ENCODE results near the gene ZFP64.
"Not testable (repeated sequence)": the region's sequence is repeated elsewhere in the genome, so short reads cannot be mapped to it uniquely, and the experiment has no call there.

ZFP64 gene

DNA sequence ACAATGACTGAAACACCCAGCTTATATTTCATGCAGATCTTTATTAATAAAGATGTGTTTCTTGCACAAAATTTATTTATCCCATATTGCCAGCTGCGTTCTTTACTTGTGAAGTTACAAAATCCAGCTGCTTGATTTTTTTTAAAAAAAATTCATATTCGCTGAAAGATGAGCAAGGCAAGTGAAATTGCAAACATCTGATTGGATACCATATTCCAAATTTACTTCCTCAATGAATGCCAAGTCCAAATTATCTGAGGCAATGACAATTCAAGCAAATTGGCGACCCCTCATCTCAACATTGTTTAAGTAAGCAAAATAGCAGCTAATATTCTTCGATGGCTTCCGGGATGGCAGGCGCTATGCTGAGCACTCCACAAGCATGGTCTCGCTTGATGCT, 37.7 kb downstream of the ZFP64 start:
- DNase-seq, result no peak

DNA sequence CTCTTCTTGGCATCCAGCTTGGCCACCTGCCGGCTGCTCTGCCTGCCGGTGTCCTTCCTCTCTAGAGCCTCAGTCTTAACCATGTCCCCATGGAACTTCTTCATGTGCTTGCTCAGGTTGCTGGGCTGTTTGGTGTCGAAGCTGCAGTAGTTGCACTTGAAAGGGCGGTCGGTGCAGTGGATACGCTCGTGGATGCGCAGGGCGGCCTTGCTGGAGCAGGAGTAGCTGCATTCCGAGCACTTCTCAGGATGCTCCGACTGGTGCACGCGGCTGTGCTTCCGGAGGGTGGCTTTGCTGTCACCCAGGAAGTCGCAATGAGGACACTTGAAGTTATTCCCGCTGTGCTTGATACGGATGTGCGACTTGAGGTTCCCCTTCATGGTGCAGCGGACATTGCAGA, 38.7 kb downstream of the ZFP64 start:
- no peak for DNase-seq

DNA sequence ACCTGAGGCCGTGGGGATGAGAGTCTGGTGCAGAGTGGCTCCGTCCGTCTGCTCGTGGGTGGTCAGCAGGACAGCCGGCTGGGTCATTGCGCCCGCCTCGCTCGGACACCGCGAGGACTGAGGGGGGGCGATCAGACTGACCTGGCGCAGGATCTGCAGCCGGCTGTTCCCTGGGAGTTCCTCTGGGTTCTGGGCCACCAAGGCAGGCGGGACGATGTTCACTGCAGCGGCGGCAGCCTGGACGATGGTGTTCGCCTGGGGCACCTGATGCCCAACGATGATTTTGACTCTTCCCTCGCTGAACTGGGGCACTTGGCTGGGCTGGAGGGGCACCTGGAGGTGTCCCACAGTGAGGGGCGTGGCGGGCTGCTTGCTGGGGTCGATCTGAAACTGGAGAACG, 39.2 kb downstream of the ZFP64 start:
- no peak for DNase-seq

DNA sequence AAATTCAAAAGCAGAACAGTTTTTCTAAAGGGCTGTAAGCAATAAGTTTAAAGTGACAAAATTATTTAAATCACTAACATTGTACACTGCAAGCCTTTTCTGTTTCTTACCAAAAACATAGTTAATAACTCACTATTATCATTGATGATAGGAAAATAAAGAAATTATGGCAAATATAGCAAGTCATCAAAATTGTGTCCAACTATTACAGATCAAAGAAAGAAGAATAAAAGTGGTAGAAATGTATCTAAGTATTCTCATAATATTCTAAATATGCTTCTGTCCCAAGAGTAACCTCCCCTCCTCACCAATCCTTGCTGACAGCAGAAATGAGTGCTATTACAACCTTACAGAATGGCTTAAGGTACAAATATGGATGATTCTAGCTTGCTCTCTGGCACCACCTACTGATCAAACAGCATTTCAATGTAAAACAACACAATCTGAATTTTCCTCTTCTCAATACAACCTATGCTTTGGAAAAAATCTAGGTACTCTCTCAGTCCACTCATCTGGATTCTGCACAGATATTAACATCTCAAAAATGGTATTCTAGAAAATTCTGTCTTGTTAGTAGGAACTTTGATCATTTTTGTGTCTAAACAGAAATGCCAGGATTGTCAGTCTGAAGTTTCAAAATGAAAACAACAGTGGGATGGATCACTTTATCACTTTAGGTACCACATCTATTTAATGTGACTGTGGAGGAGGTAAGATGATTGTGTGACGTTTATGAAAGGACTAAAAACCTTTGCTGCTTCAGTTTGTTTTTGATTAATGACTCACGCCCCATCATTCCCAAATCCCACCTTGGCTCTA, 40.9 kb downstream of the ZFP64 start:
- DNase-seq, result peak; percentile 47

DNA sequence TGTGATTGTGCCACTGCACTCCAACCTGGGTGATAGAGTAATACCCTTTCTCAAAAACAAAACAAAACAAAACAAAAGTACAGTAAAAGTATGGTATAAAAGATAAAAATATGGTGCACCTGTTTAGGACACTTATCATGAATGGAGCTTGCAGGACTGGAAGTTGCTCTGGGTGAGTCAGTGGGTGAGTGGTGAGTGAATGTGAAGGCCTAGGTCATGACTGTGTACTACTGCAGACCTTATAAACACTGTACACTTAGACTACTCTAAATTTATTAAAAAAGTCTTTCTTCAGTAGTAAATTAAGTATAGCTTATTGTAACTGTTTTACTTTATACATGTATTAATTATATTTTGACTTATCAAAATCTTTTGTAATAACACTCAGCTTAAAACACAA, 46.0 kb downstream of the ZFP64 start:
- DNase-seq, result no peak

DNA sequence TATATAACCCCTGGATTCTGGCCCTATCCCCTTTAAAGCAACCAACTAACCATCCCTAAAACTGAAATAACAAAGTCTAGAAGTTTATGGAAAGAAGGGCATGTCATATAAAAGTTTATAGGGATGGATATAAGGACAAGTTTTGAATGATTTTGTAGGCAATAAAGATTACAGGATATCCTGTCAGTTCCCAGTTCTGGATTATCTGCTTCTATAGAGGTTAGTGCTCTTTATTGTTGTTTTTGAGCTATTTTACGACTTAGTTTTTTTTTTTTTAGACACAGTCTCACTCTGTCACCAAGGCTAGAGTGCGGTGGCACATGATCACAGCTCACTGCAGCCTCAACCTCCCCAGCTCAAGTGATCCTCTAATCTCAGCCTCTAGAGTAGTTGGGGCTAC, 48.3 kb downstream of the ZFP64 start:
- no peak for DNase-seq

DNA sequence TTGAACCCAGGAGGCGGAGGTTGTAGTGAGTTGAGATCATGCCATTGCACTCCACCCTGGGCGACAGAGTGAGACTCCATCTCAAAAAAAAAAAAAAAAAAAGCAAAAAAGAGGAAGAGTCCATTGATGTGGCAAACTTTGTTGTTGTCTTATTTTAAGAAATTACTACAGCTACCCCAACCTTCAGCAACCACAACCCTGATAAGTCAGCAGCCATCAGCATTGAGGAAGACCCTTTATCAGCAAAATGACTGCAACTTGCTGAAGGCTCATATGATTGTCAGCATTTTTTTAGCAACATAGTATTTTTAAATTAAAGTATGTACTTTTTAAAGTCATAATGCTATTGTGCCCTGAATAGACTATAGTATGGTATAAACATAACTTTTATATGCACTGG, 48.8 kb downstream of the ZFP64 start:
- no peak for DNase-seq

DNA sequence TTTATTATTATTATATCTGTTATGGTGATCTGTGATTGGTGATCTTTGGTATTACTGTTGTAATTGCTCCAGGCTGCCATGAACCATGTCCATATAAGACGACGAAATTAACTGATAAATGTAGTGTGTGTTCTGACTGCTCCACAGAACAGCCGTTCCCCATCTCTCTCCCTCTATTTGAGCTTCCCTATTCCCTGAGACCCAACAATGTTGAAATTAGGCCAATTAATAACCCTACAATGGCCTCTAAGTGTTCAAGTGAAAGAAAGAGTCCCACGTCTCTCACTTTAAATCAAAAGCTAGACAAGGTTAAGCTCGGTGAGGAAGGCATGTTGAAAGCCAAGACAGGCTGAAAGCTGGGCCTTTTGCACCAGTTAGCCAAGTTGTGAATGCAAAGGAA, 51.6 kb downstream of the ZFP64 start:
- DNase-seq, result no peak

DNA sequence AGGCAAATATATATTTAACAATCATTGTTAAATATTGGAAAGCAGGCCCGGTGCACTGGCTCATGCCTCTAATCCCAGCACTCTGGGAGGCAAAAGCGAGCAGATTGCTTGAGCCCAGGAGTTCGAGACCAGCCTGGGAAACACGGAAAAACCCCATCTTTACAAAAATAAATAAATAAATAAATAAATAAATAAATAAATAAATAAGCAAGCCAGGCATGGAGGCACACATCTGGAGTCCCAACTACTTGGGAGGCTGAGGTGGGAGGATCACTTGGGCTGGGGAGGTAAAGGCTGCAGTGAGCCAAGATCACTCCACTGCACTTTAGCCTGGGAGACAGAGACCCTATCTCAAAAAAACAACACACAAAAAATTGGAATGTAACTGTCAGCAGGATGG, 53.7 kb downstream of the ZFP64 start:
- no peak for DNase-seq

DNA sequence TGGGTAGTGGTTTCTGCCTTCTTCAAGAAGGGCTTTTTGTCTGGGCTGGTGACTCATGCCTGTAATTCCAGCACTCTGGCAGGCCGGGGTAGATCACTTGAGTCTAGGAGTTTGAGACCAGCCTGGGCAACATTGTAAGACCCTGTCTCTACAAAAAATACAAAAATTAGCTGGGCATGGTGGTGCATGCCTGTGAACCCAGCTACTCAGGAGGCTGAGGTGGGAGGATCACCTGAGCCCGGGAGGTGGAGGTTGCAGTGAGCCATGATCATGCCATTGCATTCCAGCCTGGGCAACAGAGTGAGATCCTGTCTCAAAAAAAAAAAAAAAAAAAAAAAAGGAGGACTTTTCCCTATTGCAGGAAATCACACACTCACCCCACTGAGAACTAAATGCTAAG, 57.9 kb downstream of the ZFP64 start:
- DNase-seq, result not testable (repeated sequence)

DNA sequence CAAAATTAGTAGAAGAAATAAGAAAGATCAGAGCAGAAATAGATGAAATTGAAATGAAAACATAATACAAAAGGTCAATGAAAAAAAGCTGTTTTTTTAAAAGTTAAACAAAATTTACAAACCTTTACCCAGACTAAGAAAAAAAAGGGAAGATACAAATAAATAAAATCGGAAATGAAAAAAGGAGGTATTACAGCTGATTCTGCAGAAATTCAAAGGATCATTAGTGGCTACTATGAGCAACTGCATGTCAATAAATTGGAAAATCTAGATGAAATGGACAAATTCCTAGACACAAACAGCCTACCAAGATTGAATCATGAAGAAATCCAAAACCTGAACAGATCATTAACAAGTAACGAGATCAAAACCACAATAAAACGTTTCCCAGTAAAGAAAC, 59.2 kb downstream of the ZFP64 start:
- DNase-seq, result no peak

DNA sequence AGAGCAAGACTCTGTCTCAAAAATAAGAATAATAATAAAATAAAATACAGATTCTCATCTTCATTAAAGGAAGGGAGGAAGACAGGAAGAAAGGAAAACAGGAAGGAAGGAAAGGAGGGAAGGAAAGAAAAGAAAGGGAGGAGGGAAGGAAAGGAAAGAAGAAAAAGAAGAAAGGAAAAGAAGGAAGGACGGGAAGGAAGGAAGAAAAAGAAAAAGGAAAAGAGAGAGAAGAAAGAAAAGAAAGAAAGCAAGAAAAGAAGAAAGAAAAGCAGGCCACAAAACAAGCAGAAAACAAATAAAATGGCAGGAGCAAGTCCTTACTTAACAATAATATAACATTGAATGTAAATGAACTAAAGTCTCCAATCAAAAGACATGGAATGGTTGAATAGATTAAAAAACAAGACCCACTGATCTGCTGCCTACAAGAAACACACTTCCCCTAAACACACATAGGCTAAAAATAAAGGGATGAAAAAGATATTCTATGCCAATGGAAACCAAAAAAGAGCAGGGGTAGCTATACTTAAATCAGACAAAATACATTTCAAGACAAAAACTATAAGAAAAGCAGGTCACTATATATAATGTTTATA, 60.4 kb downstream of the ZFP64 start:
- DNase-seq, result no peak

DNA sequence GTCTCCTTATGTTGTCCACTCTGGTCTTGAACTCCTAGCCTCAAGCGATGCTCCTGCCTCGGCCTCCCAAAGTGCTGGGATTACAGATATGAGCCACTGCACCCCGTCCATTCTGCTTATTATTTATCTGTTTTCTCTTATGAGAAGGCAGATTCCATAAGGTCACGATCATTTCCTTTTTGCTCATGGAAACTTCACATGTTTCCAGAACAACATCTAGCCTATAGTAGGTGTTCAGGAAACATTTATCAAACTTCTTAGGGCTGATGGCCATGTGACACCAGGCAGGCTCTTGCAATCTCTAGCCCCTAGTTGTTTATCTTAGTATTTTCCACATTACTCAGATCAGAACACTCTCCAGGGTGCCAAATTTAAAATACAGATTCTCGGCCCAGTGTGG, 61.2 kb downstream of the ZFP64 start:
- DNase-seq, result no peak

DNA sequence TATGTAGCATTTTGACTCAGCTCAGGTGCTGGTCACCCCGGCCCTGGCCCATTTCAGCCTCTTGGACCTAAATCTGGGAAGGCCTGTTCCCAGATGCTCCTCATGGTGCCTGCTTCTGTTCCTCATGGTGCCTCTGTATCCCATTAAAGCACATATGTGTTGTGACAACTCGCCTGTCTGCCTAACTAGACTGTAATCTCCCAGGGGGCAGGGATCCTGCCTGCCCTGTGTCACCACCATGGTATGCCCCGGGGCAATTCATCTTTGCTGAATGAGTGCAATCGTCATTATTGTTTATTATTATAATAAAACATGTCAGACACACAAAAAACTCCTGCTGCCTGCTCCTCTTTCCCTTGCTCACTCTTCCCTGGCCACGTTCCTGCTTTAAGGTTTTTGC, 62.0 kb downstream of the ZFP64 start:
- DNase-seq, result no peak

DNA sequence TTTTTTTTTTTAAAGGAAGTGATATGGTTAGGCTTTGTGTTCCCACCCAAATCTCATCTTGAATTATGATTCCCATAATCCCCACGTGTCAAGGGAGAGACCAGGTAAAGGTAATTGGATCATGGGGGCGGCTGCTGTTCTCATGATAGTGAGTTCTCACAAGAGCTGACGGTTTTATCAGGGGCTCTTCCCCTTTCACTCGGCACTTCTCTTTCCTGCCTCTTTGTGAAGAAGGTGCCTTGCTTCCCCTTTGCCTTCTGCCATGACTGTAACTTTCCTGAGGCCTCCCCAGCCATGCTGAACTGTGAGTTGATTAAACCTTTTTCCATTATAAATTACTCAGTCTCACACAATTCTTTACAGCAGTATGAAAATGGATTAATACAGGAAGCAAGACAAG, 64.3 kb downstream of the ZFP64 start:
- DNase-seq, result peak; percentile 43

DNA sequence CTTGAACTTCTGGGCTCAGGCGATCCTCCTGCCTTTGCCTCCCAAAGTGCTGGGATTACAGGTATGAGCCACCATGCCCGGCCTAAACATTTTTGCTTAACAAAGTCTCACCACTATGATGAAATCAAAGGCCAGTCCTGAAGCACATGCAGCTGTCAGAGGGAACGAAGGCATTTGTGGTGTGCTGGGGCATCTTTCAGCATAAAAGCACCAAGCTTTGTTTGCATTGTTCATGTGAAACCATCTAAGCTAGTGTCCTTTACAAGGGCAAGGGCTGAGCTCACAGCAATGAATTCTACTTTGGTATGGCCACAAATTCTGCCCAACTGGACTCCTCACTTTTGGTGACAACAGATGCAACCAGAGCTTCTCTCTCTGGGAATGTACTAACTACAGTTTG, 66.8 kb downstream of the ZFP64 start:
- DNase-seq, result no peak

DNA sequence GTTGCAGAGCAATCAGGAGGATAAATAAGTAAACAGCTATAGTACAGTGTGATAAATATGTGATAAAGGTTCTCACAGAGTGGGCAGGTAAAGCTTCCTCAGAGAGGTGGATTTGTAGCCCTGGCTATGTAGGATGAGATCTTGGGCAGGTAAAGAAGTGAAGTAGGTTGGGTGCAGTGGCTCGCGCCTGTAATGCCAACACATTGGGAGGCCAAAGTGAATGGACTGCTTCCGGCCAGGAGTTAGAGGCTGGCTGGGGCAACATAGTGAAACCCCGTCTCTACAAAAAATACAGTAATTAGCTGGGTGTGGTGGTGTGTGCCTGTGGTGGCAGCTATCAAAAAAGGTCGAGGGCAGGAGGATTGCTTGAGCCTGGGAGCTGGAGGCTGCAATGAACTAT, 72.9 kb downstream of the ZFP64 start:
- no peak for DNase-seq

DNA sequence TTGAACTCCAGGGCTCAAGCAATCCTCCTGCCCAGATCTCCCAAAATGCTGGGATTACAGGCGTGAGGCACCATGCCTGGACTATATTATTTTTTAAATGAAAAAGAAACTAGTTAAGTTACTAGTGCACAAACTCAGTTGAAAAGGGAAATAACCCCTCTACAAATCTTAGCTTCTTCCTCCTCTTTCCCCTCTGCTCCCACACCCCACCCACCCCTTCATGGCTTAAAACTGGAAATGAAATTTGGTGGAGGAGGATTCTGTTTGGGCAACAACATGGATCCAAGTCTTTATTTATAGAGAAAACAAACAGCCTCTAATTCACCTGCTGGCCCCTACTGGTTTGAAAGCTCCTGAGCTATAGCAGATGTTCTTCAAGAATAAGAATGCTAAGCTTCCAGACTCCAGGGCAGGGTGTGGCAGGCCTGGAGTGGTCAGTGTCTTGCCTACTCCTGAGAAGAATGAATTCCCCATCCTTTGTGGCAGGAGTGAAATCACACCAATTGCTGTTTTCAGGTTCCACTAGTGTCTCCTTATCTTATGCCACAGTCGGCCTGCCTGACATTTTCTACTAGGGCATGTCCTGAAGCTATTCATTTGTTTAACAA, 73.5 kb downstream of the ZFP64 start:
- DNase-seq, result peak; percentile 27

DNA sequence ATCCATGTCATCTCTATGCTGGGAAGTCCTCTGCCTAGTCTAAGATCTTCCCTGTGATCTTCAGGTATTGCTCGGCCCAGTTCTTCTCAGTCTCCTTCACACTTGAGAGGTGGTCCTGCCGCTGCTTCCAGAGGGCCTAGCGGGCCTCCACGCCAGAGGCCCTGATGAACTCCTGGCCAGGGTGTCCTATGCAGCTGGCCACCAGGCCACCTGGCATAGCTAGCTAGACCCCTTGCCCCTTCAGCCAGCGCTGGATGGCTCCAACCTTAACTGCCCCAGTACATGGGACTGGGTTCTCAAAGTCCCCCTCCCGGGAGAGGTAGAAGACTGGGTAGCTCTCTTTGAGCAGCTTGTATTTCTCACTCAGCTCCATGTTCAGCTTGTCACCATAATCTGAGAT, 81.1 kb downstream of the ZFP64 start:
- no peak for DNase-seq

DNA sequence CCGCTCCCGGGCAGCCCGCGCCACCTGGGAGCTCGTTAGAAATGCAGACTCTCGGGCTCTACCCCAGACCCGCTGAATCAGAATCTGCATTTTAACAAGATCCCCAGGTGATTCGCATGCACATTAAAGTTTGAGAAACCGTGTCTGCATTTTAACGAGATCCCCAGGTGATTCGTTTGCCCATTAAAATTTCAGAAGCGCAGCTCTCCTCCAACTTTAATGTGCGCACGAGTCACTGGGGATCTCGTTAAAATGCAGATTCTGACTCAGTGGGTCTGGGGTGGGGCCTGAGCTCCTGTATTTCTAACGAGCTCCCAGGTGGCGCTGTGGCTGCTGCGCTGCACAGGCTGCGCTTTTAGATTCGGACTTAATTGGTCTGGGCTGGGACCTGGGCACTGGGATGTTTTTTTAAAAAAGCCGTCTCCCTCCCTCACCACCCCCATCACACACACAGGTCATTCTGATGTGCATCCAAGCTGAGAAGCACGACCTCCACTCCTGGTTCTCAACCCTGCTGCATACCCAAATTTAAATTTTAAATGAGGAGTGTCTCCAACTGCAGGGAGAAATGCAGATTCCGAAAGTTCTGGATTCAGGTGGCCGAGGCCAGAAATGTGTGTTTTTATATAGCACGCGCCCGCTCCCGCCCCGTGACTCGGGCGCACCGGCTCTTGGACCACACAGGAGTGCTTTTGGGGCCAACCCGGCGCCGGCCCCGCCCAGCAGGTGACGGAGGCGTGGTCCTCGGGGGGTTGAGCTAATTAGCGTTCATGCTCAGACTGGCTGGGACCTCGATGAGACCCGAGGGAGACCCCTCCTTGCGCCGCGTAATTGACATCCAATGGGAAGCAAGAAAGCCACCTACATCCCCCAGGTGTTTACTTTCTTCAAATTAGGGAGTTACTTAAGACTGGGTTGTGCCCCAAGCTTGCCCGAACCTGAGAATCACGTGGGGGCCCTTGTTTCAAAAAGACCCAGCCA, 85.8 kb downstream of the ZFP64 start:
- DNase-seq, result no peak

DNA sequence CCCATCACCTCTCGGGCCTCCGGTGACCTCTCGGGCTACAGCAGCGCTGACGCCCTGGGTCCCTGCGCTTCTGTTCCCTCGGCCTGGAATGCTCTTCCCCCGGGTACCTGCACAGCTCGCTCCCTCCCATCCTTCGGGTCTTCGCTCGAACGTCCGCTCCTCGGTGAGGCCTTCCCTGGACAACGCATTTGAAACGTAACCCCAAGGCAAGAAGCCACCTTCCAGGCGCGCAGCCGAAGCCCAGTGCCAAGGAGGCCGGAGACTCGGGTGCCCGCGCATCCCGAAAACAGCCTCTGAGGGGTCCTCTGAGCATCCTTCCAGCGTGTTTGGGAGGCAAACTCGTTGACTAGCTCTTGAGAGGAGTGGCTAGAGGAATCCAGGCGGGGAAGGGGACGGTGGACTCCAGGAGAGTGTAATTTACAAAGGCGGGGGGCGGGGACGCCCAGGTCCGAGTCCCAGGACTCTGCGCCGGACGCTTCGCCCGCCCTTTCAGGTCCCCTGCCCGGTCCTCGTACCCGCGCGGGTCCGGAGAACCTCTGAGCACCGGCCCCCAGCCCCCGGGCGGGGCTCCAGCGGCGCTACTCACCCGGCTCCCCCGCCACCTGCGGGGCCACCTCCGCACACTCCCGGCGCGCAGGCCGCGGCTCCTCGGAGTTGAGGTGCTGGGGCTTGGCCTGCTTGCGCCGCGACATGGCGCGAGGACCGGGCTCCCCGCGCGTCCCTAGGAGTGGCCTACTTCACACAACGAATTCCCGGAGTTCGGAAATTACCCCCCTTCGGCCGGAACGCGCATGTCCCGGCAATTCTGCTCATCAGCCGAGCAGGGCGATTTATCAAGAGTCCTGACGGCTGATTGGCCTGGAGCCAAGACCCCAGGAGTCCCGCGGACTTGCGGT, 86.8 kb downstream of the ZFP64 start:
- no peak for DNase-seq

DNA sequence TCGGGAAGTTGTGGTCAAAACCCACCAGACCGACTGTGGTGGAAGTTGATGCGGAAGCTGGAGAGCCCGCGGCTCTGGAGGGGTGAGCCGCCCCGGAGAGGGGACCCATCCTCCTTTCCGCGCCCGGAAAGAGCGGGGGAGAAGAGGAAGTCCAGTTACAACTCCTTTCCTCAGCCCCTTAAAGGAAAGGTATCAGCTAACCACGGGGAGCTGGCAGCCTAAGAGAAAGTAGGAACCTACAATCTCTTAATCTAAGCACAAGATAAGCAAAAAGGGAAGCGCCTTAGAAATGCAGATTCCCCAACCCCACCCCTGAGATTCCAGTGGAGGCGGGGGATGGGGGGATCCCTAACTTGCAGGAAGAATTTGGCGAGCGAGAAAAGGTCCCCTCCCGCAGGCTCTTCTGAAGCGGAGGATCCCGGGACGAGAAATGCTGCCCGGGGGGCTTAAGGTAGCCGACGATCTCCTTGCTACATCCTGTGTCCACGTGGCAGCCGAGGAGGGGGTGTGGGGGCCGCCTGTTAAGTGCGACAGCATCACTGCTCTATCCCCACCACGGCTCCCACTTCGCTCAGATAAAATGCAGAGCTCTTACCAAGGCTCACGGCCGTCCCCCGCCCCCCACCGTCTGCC, 87.5 kb downstream of the ZFP64 start:
- DNase-seq, result no peak

Data from suppressor macrophage treated with lipopolysaccharide for 4 hours (primary cell).